Erythroblast (primary cell): Measurements from ENCODE around the gene ANKRD12.

Source experiments
- GATA1 ChIP-seq: IDR thresholded peaks from 2 replicates; pipeline ENCODE4 v1.6.1; 2011; ENCODE audit warnings: low read depth, mild to moderate bottlenecking, control low read depth, low read length, moderate library complexity
- POLR2A ChIP-seq: IDR thresholded peaks from 2 replicates; pipeline ENCODE4 v1.6.1; 2011; ENCODE audit warnings: mild to moderate bottlenecking, low read length

DNA sequence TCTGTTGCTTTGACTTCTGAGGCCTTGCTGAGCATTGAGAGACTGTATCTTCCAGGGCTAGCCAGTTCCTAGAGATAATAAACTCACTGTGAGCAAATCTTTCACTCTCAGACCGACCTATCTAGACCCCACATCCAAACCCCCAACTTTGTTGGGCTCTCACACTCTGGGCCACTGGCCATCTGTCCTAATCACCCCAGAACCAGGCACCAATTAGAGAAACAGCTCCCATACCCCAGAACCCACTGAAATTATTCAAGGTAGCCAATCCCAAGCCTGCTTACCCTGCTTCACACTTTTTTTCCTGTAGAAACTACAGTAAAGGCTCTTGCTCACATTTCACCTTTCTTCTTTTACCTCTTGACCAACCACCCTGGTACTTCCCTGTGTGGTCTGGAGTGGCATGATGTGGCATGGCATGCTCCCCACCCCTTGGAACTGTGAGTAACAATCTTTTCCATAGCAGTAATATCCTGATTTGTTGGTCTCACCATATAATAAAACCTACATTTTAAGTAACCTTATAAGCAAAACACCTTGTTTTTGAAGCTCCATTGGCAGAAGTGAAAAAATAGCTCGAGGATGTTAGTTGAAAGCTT lies 55.2 kb downstream of the ANKRD12 start:
- TF ChIP-seq POLR2A (peak; percentile 50), GATA1 (no peak)
